ENCODE results near the gene CYBB.

Gene CYBB

GRCh38 chrX:37854748-37855147, 74.9 kb downstream of the CYBB start:
- Histone ChIP-seq H3K4me1 (ENCODE audit: control insufficient read depth, insufficient read depth, low read length) (no peaks in the 10 kb centered on the region), H3K27ac (ENCODE audit: insufficient read depth, low read depth, low read length, poor library complexity, severe bottlenecking) (no peak overlapping the region), H3K36me3 (ENCODE audit: control insufficient read depth, insufficient read depth, low read length) (no peaks in the 10 kb centered on the region), H3K4me3 (ENCODE audit: insufficient read depth, low read depth, low read length) (no peak overlapping the region), H3K9me3 (ENCODE audit: control insufficient read depth, low read length) (no peaks in the 10 kb centered on the region), H3K27me3 (ENCODE audit: control insufficient read depth, insufficient read depth, low read length, poor library complexity, severe bottlenecking) (no peaks in the 10 kb centered on the region)
- 89 to 93% methylated on average over 2 of the region's 2 CpGs for WGBS, 2 experiments

DNA sequence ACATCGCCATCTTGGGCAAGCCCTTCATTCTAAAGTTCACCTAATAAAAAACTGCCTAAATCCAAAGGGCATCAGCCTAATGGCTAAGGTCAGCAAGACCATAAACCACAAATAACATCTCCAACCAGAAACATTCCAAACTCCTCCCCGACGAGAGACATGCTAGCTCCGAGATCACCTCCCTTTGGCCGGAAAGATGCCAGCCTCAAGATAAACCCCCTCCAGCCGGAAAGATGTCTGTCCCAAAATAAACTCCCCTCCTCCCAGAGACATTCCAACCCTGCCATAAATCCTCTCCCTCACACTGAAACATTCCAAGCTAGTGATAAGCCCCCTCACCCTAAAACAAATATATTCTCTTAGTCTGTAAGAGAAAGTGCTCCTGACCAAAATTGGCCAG, 80.9 kb downstream of the CYBB start:
- Histone ChIP-seq H3K9me3 (ENCODE audit: control insufficient read depth, low read length) (no peaks in the 10 kb centered on the region), H3K27me3 (ENCODE audit: control insufficient read depth, insufficient read depth, low read length, poor library complexity, severe bottlenecking) (no peaks in the 10 kb centered on the region), H3K4me3 (ENCODE audit: insufficient read depth, low read depth, low read length) (no peak overlapping the region), H3K36me3 (ENCODE audit: control insufficient read depth, insufficient read depth, low read length) (no peaks in the 10 kb centered on the region), H3K4me1 (ENCODE audit: control insufficient read depth, insufficient read depth, low read length) (no peaks in the 10 kb centered on the region), H3K27ac (ENCODE audit: insufficient read depth, low read depth, low read length, poor library complexity, severe bottlenecking) (no peak overlapping the region)
- 92 to 95% methylated on average over 5 to 6 of the region's 6 CpGs for WGBS, 2 experiments

GRCh38 chrX:37862851-37863250, 83.0 kb downstream of the CYBB start:
- no peak overlapping the region for H3K27ac ChIP-seq (ENCODE audit: insufficient read depth, low read depth, low read length, poor library complexity, severe bottlenecking)
- H3K9me3 ChIP-seq (ENCODE audit: control insufficient read depth, low read length) = no peaks in the 10 kb centered on the region
- H3K27me3 ChIP-seq (ENCODE audit: control insufficient read depth, insufficient read depth, low read length, poor library complexity, severe bottlenecking) = no peaks in the 10 kb centered on the region

More at GRCh38 chrX:37862851-37863250, 83.0 kb downstream of the CYBB start:
- no peaks in the 10 kb centered on the region for H3K36me3 ChIP-seq (ENCODE audit: control insufficient read depth, insufficient read depth, low read length)
- H3K4me3 ChIP-seq (ENCODE audit: insufficient read depth, low read depth, low read length) = no peak overlapping the region
- no peaks in the 10 kb centered on the region for H3K4me1 ChIP-seq (ENCODE audit: control insufficient read depth, insufficient read depth, low read length)
